Measurements from ENCODE around the gene TCF23.
"Not testable (repeated sequence)": the region's sequence is repeated elsewhere in the genome, so short reads cannot be mapped to it uniquely, and the experiment has no call there.

TCF23 gene

GRCh38 chr2:27191070-27191829, 42.4 kb downstream of the TCF23 start:
- DNase-seq: peak; percentile 58

GRCh38 chr2:27194538-27195354, 45.9 kb downstream of the TCF23 start:
- peak; percentile 22 for DNase-seq

GRCh38 chr2:27195799-27196198, 47.0 kb downstream of the TCF23 start:
- DNase-seq: not testable (repeated sequence)

GRCh38 chr2:27198068-27198467, 49.3 kb downstream of the TCF23 start:
- DNase-seq: not testable (repeated sequence)

- no peak for DNase-seq
Observed at GRCh38 chr2:27198627-27199026, 49.8 kb downstream of the TCF23 start.

GRCh38 chr2:27199241-27199640, 50.4 kb downstream of the TCF23 start:
- DNase-seq: no peak

- no peak for DNase-seq
Observed at GRCh38 chr2:27201675-27202074, 52.9 kb downstream of the TCF23 start.

GRCh38 chr2:27202854-27203253, 54.0 kb downstream of the TCF23 start:
- no peak for DNase-seq

- no peak for DNase-seq
Observed at GRCh38 chr2:27203741-27204140, 54.9 kb downstream of the TCF23 start.

- DNase-seq: no peak
Observed at GRCh38 chr2:27204566-27204965, 55.8 kb downstream of the TCF23 start.

GRCh38 chr2:27205206-27205605, 56.4 kb downstream of the TCF23 start:
- no peak for DNase-seq

GRCh38 chr2:27206346-27206745, 57.5 kb downstream of the TCF23 start:
- DNase-seq: no peak
